Hepatocyte (in vitro differentiated cells): ENCODE results near the gene ARHGAP28. TPM values are rescaled to one million over a fixed set of nuclear protein-coding genes. Genes with fewer than 3 reads are reported as not detected.

ENCODE experiments used
- DNase-seq: peaks from one replicate; pipeline ENCODE4 v3.0.0-alpha.2; 2016; ENCODE audit warnings: low spot score
- H2AFZ ChIP-seq: fragments of 200-600 bp; sonication (generic); 2 replicates; pipeline ENCODE4 v1.6.0; 2016; ENCODE audit warnings: antibody characterized with exemption, mild to moderate bottlenecking
- H3K27ac ChIP-seq: fragments of 200-600 bp; sonication (generic); 2 replicates; pipeline ENCODE4 v1.5.1; 2016; ENCODE audit warnings: mild to moderate bottlenecking
- H3K27me3 ChIP-seq: fragments of 200-600 bp; sonication (generic); 2 replicates; pipeline ENCODE4 v1.6.1; 2016
- H3K36me3 ChIP-seq: fragments of 200-600 bp; sonication (generic); replicated peaks from 2 replicates; pipeline ENCODE4 v1.5.1; 2016; ENCODE audit warnings: low read depth; ENCODE audit not compliant: insufficient read depth
- H3K4me1 ChIP-seq: fragments of 200-600 bp; sonication (generic); 2 replicates; pipeline ENCODE4 v1.5.1; 2016; ENCODE audit warnings: mild to moderate bottlenecking, moderate library complexity; ENCODE audit not compliant: insufficient read depth
- H3K4me2 ChIP-seq: fragments of 200-600 bp; sonication (generic); 2 replicates; pipeline ENCODE4 v1.6.0; 2016
- H3K4me3 ChIP-seq: fragments of 200-600 bp; sonication (generic); 2 replicates; pipeline ENCODE4 v1.5.1; 2016; ENCODE audit warnings: mild to moderate bottlenecking
- H3K79me2 ChIP-seq: fragments of 200-600 bp; sonication (generic); 2 replicates; pipeline ENCODE4 v1.6.0; 2017; ENCODE audit warnings: mild to moderate bottlenecking
- H3K9me2 ChIP-seq: fragments of 200-600 bp; sonication (generic); replicated peaks from 2 replicates; pipeline ENCODE4 v1.6.0; 2017; ENCODE audit warnings: mild to moderate bottlenecking; ENCODE audit not compliant: insufficient read depth
- H3K9me3 ChIP-seq: fragments of 200-600 bp; sonication (generic); 2 replicates; pipeline ENCODE4 v1.5.1; 2016; ENCODE audit warnings: low read depth, mild to moderate bottlenecking
- H4K20me1 ChIP-seq: fragments of 200-600 bp; sonication (generic); 2 replicates; pipeline ENCODE4 v1.6.0; 2016; ENCODE audit warnings: mild to moderate bottlenecking; ENCODE audit not compliant: insufficient read depth, poor library complexity, severe bottlenecking
- CTCF ChIP-seq: fragments of 200-600 bp; sonication (generic); IDR thresholded peaks from 2 replicates; pipeline ENCODE4 v1.5.1; 2016; ENCODE audit warnings: antibody characterized with exemption, mild to moderate bottlenecking; ENCODE audit not compliant: poor library complexity
- EZH2 ChIP-seq: fragments of 200-600 bp; sonication (generic); IDR thresholded peaks from 2 replicates; pipeline ENCODE4 v1.6.1; 2016; ENCODE audit warnings: antibody characterized with exemption, mild to moderate bottlenecking, borderline replicate concordance
- EZH2phosphoT487 ChIP-seq: fragments of 200-600 bp; sonication (generic); IDR thresholded peaks from one replicate; pipeline ENCODE4 v1.6.1; 2018; ENCODE audit warnings: antibody characterized with exemption, mild to moderate bottlenecking, low read depth, moderate library complexity; ENCODE audit not compliant: unreplicated experiment, severe bottlenecking
- WGBS: methylation state at CpG from one replicate; pipeline ENCODE4 v1.1.6; 2016; ENCODE audit warnings: low lambda C conversion rate; ENCODE audit errors: missing lambda C conversion rate; 5-methylcytosine and 5-hydroxymethylcytosine counted together
- polyA plus RNA-seq: library from polyadenylated mRNA; unstranded; fragments of >200 nt; fragmentation: Nextera tagmentation; extraction: Ambion mirVana; gene quantifications from 2 replicates; pipeline ENCODE4 v1.2.1, GENCODE V29; 2016
- total RNA-seq: library from RNA; depleted of rRNA; stranded (reverse); fragments of >200 nt; gene quantifications from 2 replicates; pipeline ENCODE4 v1.2.3, GENCODE V29; 2014

Gene ARHGAP28
- total and polyA plus RNA-seq, 2 experiments from 2014 or later, result 23.5 to 60.7 TPM

DNA sequence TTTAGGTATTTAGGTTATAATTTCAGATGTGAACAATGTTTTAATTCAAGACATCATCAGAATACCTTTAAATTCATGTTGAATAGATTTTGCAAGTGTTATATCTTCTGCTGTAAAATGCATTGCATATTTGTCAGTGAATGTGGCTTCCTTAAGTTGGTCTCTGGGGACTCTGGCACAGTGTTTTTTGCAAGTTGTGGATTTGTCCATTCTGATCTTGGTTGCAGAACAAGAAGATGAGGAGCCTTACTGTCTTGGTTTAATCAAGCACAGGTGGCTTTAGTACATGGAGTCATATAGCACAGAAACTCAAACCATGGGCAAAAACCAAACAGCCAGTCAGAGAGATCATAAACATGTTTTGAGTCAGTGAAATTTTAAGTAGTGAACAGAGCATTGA, 135.7 kb downstream of the ARHGAP28 start:
- Histone ChIP-seq H3K27ac (no peak overlapping the region), H3K27me3 (no peaks in the 10 kb centered on the region), H3K9me3 (no peaks in the 10 kb centered on the region), H4K20me1 (no peaks in the 10 kb centered on the region), H3K4me1 (no peaks in the 10 kb centered on the region), H2AFZ (no peak overlapping the region), H3K79me2 (no peaks in the 10 kb centered on the region), H3K36me3 (no peaks in the 10 kb centered on the region), H3K9me2 (no peaks in the 10 kb centered on the region), H3K4me2 (no peak overlapping the region), H3K4me3 (no peak overlapping the region)
- TF ChIP-seq EZH2, result no peak
- no peak for TF ChIP-seq EZH2phosphoT487
- TF ChIP-seq CTCF, result no peak
- no peak for DNase-seq

- Histone ChIP-seq H3K4me1 (no peaks in the 10 kb centered on the region), H3K9me3 (no peaks in the 10 kb centered on the region), H3K4me3 (no peak overlapping the region), H4K20me1 (no peaks in the 10 kb centered on the region), H2AFZ (no peak overlapping the region), H3K9me2 (no peaks in the 10 kb centered on the region), H3K36me3 (no peaks in the 10 kb centered on the region), H3K79me2 (no peaks in the 10 kb centered on the region), H3K4me2 (no peak overlapping the region), H3K27me3 (no peaks in the 10 kb centered on the region), H3K27ac (no peak overlapping the region)
- no peak for DNase-seq
- 72% methylated on average over 3 of the region's 3 CpGs for WGBS
- no peak for TF ChIP-seq CTCF
- no peak for TF ChIP-seq EZH2phosphoT487
- no peak for TF ChIP-seq EZH2
These were observed 137.1 kb downstream of the ARHGAP28 start for GRCh38 chr18:6866552-6867085.

- Histone ChIP-seq H3K4me2 (no peak overlapping the region), H3K27ac (no peak overlapping the region), H4K20me1 (no peaks in the 10 kb centered on the region), H3K4me1 (no peaks in the 10 kb centered on the region), H3K4me3 (no peak overlapping the region), H2AFZ (no peak overlapping the region), H3K9me2 (no peaks in the 10 kb centered on the region), H3K36me3 (no peaks in the 10 kb centered on the region), H3K27me3 (no peaks in the 10 kb centered on the region), H3K9me3 (no peaks in the 10 kb centered on the region), H3K79me2 (no peaks in the 10 kb centered on the region)
- WGBS, result 92% methylated on average over 6 of the region's 6 CpGs
- no peak for DNase-seq
- TF ChIP-seq EZH2phosphoT487 (no peak), EZH2 (no peak), CTCF (no peak)
These were observed 138.5 kb downstream of the ARHGAP28 start for GRCh38 chr18:6868033-6868432.

GRCh38 chr18:6871566-6871965, 142.1 kb downstream of the ARHGAP28 start:
- TF ChIP-seq EZH2phosphoT487 (no peak), CTCF (no peak), EZH2 (no peak)
- Histone ChIP-seq H3K4me1 (no peaks in the 10 kb centered on the region), H3K4me2 (no peak overlapping the region), H3K79me2 (no peaks in the 10 kb centered on the region), H3K9me3 (no peaks in the 10 kb centered on the region), H3K27me3 (no peaks in the 10 kb centered on the region), H3K9me2 (no peaks in the 10 kb centered on the region), H4K20me1 (no peaks in the 10 kb centered on the region), H3K27ac (no peak overlapping the region), H2AFZ (no peak overlapping the region), H3K4me3 (no peak overlapping the region), H3K36me3 (no peaks in the 10 kb centered on the region)
- DNase-seq, result no peak
- 96% methylated on average over 6 of the region's 6 CpGs for WGBS
